C4-2B (cell line): ENCODE data around the gene MGST3.

Source experiments
- H3K27ac ChIP-seq: fragments of 450-650 bp; 2 replicates; pipeline ENCODE4 v1.5.1; 2017
- ZFX ChIP-seq: fragments of 450-650 bp; IDR thresholded peaks from 2 replicates; pipeline ENCODE4 v1.6.1; 2017
- TF ChIP-seq, protein P1 (sequence below): fragments of 450-650 bp; conservative IDR thresholded peaks from 2 replicates; pipeline ENCODE4 v1.5.1; 2017; ENCODE audit warnings: mild to moderate bottlenecking

Gene MGST3

GRCh38 chr1:165666152-165666825 is 35.3 kb downstream of the MGST3 start:
- TF ChIP-seq, protein P1, sequence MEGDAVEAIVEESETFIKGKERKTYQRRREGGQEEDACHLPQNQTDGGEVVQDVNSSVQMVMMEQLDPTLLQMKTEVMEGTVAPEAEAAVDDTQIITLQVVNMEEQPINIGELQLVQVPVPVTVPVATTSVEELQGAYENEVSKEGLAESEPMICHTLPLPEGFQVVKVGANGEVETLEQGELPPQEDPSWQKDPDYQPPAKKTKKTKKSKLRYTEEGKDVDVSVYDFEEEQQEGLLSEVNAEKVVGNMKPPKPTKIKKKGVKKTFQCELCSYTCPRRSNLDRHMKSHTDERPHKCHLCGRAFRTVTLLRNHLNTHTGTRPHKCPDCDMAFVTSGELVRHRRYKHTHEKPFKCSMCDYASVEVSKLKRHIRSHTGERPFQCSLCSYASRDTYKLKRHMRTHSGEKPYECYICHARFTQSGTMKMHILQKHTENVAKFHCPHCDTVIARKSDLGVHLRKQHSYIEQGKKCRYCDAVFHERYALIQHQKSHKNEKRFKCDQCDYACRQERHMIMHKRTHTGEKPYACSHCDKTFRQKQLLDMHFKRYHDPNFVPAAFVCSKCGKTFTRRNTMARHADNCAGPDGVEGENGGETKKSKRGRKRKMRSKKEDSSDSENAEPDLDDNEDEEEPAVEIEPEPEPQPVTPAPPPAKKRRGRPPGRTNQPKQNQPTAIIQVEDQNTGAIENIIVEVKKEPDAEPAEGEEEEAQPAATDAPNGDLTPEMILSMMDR = no peak
- TF ChIP-seq ZFX = no peak
- H3K27ac ChIP-seq = no peak overlapping the region

GRCh38 chr1:165668184-165668583 is 37.1 kb downstream of the MGST3 start:
- H3K27ac ChIP-seq = no peak overlapping the region
- TF ChIP-seq, protein P1 = no peak
- no peak for TF ChIP-seq ZFX

GRCh38 chr1:165671526-165671925 is 40.5 kb downstream of the MGST3 start:
- H3K27ac ChIP-seq = no peak overlapping the region
- TF ChIP-seq, protein P1 = no peak
- TF ChIP-seq ZFX = no peak

DNA sequence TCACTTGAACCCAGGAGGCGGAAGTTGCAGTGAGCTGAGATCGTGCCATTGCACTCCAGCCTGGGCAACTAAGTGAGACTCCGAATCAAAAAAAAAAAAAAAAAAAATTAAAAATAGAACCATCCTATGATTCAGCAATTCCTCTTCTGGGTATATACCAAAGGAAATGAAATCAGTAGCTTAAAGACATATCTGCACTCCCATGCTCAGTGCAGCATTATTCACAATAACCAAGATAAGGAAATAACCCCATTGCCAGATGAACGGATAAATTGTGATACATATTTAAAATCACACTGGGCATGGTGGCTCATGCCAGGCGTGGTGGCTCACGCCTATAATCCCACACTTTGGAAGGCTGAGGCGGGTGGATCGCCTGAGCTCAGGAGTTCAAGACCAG is 43.6 kb downstream of the MGST3 start:
- no peak overlapping the region for H3K27ac ChIP-seq
- TF ChIP-seq, protein P1 = no peak
- no peak for TF ChIP-seq ZFX

DNA sequence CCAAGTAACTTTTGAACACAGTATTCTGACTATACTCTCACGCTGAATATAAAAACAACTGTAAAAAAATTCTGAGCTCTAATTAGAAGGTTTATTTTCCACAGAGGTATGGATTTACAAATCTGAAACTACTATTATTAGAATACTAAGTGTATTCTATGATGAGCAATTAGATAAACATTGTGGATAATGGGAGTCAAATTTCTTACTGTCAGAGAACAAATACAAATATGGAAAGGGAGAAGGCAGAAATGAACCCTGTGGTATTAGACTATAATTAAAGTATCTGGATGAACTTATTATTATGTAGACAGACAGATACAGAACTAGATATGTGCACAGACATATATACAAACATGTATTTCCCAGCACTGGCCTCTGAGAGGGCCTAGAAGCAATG is 44.8 kb downstream of the MGST3 start:
- H3K27ac ChIP-seq = no peak overlapping the region
- TF ChIP-seq, protein P1 = no peak
- TF ChIP-seq ZFX = no peak

DNA sequence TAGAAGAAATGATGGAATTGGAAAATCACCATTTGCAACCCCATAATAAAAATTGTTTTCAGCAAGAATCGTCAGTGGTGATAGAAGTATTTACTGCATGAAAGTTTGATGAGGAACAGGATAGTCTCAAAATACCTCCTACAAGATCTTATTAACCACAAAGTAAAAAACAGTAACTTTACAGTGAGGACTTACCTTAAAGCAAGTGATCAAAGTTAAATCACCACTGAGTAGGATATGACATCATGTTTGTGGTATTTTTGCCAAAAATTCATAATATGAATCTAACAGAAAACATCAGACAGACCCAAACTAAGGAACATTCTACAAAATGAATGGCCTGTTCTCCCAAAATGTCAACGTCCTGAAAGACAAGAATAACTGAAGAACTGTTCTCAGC is 47.5 kb downstream of the MGST3 start:
- no peak for TF ChIP-seq ZFX
- TF ChIP-seq, protein P1 = no peak
- no peak overlapping the region for H3K27ac ChIP-seq

DNA sequence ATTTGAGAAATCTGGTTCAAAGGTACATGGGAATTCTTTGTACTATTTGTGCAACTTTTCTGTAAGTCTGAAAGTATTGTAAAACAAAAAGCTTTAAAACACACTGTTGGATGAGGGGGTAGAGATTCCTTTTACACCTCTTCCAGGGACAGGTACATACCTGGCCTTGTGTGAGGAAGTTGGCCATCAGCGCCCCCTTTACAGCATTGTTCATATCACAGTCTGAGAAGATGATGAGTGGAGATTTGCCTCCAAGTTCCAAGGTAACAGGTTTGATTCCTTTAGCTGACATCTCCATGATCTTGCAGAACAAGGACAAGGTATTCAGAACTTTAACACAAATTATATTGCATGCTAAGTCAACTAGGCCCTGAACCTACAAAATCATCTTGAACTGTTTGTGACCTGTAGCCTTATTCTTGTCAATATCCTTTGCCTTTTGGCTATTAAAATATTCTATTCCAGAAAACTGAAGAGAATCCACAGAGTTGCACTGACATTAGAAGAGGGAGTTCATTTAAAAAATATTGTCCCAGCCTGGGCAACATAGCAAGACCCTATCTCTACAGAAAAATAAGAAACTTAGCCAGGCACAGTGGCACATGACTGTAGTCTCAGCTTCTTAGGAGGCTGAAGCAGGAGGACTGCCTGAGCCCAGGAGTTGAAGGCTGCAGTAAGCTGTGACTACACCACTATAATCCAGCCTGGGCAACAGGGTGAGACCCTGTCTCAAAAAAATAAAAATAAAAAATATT is 48.4 kb downstream of the MGST3 start:
- H3K27ac ChIP-seq = no peak overlapping the region
- TF ChIP-seq, protein P1 = 0 out of 2 replicates have a peak, but pooled peaks have one; percentile 7
- no peak for TF ChIP-seq ZFX
